ENCODE data around the gene ZMYND12.

DNA sequence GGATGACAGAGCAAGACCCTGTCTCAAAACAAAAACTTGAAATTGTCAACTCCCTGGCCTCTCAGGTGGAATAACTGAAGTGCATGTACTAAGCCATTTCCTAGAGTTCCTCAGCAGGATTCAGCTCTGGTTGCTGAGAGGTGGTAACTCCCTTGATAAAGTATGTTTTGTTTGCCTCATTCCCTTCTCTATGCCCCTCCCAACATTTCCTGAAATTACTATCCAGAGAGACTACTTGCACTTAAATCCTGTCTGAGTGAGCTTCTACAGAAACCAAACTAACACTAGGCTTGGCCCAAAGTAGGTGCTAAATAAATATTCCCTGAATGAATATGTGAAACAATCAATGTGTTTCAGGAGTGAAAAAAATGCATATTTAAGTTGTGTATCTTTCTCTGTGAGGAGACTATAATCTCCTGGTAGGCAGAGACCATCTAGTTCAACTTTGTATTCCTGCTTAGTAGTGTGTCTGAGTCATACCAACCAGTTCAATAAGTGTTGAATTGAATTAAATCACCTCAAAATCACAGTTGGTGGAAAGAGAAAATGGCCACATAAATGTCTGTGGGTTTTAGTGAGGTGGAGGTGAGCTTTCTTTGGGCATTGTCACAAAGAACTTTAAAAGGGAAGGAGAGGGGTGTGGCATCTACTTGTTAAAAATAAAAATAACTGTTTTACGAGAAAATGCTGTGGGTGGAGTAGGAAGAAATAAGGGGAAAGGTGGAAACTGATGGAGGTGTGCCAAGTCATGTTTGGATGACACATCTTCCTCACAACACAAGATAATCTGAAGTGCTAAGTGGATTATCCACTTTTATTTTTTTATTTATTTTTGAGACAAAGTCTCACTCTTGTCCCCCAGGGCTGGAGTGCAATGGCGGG, 62.6 kb downstream of the ZMYND12 start:
- TF ChIP-seq CTCF (conservative IDR thresholded peaks at IDR 0.05) (no peak), ZFX (IDR thresholded peaks at IDR 0.05) (no peak)

All from C4-2B (cell line).